Choroid plexus epithelial cell (primary cell): ENCODE results near the gene TRAK1.
A peak's percentile ranks its signal among the peaks of the same experiment; 100 is the strongest.

ENCODE experiments used
- DNase-seq: peaks from one replicate; pipeline ENCODE4 v3.0.0-alpha.2; 2010; ENCODE audit warnings: low read depth
- H3K4me3 ChIP-seq: 2 replicates; pipeline ENCODE4 v1.5.1; 2011; ENCODE audit warnings: low read depth, mild to moderate bottlenecking, control low read depth, low read length, moderate library complexity
- CTCF ChIP-seq: conservative IDR thresholded peaks from 2 replicates; pipeline ENCODE4 v1.5.1; 2011; ENCODE audit warnings: low read depth, mild to moderate bottlenecking, control low read depth, inconsistent platforms, low read length, moderate library complexity

TRAK1 gene

GRCh38 chr3:42067326-42067725, 23.8 kb upstream of the TRAK1 start:
- TF ChIP-seq CTCF: no peak
- DNase-seq: peak; percentile 83
- no peak overlapping the region for H3K4me3 ChIP-seq

GRCh38 chr3:42068303-42069088, 22.7 kb upstream of the TRAK1 start:
- no peak overlapping the region for H3K4me3 ChIP-seq
- DNase-seq: no peak
- TF ChIP-seq CTCF: no peak

- H3K4me3 ChIP-seq: no peak overlapping the region
- DNase-seq: no peak
- no peak for TF ChIP-seq CTCF
Measured at GRCh38 chr3:42070089-42070488, 21.1 kb upstream of the TRAK1 start.

GRCh38 chr3:42070524-42070923, 20.6 kb upstream of the TRAK1 start:
- DNase-seq: no peak
- no peak overlapping the region for H3K4me3 ChIP-seq
- no peak for TF ChIP-seq CTCF

- DNase-seq: peak; percentile 76
- peak overlapping the region; percentile 18 for H3K4me3 ChIP-seq
- TF ChIP-seq CTCF: peak; percentile 20
Measured at GRCh38 chr3:42071904-42072812, 19.0 kb upstream of the TRAK1 start.

- TF ChIP-seq CTCF: no peak
- H3K4me3 ChIP-seq: no peak overlapping the region
- no peak for DNase-seq
Measured at GRCh38 chr3:42072831-42073301, 18.3 kb upstream of the TRAK1 start.
